ENCODE results near the gene FFAR2.

The FFAR2 gene

DNA sequence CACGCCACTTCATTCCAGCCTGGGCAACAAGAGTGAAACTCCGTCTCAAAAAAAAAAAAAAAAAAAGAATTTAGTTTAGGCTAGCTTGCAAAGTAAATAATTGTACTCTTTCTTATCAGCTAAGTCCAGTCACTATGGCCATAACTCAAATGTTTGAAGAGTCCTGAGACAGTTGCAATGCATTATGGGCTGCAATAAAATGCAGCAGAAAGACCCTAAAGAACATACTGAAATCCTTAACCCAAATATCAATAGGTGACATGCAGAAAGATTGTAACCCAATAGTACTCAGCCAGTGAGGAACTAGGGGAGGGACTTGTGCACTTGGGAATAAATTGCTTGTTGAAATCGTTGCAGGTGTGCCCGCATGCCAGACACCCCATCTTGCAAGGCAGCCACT lies 20.9 kb upstream of the FFAR2 start:
- no peak for DNase-seq

DNA sequence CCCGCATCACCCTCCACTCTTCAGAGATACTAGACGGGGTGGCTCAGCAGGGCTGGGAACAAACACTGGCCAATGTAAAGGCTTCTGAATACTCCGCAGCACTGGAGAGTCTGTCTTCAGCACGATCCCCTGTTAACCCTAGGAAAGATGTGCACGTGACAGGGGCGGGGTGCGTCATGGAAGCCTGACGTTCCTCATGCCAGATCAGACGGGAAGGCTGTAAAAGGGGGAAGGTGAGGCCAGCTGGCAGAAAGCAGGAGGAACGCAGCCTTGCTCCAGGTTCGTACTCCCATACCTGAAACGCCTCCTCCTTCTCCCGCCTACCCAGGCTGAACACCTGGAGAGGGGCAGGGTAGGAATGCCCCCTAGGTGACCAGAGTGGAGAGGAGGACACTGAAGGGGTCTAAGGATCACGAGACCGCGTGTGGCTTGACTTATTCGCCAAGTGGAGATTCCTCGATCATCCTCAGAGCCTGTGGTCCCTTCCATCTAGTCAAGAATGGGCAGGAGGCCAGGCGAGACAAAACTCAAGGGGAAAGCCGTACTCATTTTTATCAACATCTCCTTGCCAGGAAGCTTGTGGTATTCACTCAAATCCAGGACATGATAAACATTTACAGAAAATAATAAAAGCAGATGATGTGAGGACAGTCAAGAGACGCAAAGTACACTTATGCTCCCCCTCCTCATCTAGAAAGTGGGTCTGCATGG lies 18.2 kb upstream of the FFAR2 start:
- no peak for DNase-seq

DNA sequence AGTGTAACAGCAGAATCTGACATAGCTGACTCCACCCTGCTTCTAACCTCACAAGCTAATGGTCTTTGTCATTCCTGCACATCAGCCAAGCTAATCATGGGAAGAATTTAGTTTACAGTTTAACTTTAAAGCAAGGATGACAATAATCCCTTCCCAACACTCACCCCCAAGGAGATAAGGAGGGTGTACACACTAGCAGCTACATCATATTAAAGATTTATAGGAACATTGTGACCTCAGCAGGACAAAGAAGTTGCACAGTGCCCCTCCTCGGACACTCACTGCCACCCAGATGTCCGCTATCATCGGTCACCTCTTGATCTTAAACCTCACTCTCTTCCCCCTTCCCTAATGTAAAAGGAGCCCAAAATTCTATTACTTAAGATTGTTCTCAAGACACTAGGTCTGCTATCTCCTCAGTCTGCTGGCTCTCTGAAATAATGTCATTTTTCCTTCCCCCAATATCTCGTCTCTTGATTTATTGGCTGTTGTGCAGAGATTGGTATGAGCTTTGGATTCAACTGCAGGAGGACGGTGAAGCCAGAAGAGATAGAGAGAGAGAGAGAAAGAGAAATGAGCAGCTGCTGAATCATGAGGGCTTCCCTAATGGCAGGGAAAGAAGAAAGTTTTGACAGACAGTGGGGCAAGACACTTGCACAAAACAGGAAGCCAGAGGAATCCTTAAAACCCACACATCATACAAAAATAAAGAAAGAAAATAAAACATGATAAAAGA lies 17.5 kb upstream of the FFAR2 start:
- no peak for DNase-seq

DNA sequence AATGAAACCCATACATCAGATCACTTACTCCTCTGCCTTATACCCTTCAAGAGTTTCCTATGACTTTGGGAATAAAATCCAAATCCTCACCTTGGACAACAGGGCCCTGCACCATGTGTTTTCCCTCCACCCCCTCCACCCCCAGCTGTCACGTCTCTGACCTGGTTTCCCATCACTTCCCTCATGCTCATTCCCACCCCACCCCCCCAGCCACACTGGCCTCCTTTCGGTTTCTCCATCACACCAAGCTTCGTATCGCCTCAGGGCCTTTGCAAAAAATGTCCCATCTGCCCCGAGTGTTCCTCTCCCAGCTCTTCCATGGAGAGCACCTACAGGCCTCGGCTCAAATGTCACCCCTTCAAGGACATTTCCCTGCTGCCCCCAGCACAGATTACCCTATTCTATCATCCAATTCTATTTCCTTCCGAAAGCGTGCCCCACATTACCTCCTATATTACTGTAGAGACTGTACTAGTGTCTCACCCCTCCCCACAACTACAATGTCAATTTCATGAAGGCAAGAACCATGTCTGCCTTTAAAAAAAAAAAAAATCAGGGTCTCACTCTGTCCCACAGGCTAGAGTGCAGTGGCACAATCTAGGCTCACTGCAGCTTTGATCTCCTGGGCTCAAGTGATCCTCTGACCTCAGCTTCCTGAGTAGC lies 16.8 kb upstream of the FFAR2 start:
- no peak for DNase-seq

DNA sequence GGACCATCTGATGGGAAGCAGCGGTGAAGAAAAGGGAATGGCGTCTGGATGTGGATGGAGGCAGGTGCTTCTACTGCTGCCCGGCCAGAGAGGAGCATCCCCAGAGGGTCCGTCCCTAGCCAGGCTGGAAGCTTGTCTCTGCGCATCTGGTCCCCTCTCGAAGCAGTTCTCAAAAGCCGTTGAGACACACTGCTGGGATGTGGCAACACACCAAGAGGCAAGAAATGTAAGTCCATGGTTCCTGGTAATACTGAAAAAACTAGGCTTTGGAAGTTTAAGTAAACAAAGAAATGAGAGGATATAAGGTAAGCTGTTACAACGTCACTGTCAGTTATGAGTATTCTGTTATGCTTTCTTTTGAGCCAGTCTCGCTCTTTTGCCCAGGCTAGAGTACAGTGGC lies 15.1 kb upstream of the FFAR2 start:
- no peak for DNase-seq

DNA sequence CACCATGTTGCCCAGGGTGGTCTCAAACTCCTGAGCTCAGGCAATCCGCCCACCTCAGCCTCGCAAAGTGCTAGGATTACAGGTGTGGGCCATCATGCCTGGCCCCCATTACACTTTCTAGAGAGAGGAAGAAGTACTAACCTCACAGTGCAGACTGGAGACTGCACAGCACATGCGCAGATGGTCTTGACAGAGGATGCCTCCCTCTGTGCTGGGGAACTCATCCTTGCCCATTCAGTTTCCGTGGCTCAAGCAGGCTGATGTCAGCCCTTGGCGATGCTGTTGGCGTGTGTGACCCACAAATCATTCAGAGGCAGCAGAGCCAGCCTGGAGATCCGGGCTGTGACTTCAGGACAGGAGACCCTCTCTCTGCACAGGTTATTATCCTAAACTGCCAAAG lies 14.6 kb upstream of the FFAR2 start:
- DNase-seq = no peak

DNA sequence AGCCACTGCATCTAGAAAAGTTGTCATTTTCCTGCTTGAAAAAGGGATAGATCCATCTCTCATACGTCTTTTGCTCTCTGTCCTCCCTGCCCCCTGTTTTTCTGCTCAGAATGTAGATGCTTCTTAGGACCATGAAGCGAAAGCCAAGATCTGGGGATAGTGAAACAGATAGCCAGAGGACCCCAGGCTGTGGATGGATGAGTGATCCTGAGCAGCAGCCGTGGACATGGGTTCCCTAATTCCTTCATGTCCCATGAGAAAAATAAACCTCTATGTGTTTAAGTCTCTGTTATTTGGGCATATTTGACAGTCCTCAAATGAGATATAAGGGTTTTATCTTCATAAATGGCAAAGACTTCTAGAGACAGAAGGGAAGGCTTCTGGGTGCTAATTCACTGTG lies 12.2 kb upstream of the FFAR2 start:
- DNase-seq = no peak

DNA sequence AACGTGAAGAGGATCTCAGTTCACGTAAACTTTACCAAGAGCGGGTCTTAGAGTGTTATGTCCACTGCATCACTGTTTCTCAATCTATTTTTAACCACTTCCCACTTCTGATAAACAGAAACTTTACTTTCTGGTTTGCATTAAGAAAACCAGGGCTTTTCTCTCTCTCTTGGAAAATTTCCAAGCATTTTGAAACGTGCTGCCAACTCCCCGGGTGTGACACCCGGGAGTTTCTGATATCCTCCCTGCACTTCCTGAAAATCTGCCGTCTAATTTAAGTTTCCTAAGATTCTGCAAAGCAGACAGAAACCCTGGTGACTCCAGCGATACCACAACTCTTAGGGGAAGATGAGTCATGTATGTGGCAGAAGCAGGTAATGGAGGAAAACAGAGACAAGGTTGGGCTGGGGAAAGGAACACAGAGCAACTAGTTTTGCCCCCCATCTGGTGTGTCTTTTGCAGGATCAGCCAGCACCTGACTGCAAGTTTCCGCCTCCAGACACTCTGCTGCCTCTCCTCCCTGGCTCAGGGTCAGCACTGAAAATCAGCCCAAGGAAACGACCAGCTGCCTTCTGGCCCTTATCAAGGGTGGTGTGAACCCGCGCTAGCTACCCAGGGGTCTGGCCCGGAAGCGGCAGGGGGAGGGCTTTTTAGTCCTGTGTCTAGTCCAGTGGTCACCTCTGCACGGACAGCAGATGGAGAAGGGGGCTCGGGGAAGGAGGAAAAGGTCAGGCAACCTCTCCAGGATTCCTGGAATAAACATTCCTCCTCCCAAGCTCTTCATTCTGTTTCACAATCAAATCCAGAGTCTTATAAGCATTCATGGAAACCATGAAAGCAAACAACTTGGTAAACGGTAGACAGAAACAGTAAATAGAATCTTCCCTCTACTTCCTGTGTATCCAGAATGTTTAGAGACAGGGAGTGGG lies 11.3 kb upstream of the FFAR2 start:
- no peak for DNase-seq

DNA sequence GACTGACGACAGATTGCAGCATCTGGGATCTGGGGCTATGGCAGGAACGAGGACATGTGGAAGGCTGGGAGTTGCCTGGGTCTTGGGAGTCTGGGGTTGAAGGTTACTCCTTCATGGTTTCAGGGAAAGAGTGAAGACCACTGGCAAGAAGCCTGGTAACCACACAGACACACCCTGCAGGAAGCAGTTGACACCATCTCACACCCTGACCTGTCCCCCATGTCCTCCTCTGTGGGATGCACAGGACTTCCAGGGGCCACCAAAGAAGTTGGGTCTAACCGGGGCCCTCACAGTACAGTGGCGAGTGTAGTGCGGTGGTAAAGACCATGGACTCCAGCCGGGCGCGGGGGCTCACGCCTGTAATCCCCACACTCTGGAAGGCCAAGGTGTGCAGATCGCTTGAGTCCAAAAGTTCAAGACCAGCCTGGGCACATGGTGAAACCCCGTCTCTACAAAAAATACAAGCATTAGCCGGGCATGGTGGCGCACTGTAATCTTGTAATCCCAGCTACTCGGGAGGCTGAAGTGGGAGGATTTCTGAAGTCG lies 10.6 kb upstream of the FFAR2 start:
- no peak for DNase-seq

DNA sequence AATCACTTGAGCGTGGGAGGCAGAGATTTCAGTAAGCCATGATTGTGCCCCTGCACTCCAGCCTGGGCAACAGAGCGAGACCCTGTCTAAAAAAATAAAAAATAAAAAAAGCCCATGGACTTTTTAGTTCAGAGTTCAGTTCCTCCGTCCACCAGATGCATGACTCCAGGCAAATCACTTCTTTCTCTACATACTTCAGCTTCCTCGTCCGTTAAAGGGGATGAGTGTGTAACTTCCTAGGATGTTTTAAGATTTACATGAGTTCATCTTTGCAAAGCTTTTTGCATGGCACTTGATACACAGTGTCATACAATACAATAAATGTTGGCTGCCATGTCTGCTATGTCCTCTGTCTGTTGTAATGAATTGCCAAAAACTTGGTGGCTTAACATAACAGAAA lies 10.0 kb upstream of the FFAR2 start:
- no peak for DNase-seq

DNA sequence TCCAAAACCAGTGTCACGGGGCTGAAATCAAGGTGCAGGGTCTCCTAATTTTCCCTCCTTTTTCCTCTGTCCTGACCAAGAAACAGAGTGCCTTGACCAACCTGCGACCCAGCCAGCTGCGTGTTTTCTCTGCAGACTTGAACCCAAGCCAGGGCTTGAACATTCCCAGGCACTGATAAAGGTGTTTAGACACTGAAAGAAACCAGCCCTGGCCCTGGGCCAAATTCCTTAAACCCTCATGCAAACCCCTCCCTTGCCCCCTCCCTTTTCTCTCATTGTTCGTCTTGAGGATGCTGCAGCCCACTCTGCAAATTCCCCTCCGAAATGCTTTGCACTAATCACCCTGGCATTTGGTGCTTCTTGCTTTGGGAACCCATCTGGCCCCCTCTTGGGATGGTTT lies 9.5 kb upstream of the FFAR2 start:
- DNase-seq = no peak

DNA sequence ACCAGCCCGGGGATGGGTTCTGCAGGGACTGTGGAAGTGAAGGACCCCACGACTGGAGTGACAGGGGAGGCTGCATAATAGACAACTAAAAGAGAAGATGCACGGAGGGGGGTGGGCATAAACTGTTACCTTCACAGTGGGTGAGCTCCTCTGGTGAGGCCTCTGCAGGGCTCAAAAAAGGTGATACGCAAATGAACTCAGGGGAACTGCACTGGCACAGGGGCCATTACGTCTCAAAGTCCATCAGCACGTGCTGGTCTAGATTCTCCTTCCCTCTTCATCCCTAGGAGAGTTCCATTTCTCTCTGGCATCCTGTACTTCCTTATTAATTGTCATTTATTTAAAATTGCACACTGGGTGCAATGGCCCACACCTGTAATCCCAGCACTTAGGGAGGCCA lies 8.1 kb upstream of the FFAR2 start:
- no peak for DNase-seq

DNA sequence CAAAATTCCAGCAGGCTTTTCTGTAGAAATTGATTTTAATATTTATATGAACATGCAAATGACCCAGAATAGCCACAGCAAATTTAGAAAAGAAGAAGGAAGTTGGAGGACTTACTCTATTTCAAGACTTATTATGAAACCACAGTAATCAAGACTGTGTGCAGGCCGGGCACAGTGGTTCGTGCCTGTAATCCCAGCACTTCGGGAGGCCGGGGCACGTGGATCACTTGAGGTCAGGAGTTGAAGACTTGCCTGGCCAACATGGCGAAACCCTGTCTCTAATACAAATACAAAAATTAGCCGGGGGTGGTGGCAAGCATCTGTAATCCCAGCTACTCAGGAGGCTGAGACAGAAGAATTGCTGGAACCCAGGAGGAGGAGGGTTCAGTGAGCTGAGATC lies 6.0 kb upstream of the FFAR2 start:
- peak in 1 of 2 experiments; percentile 17 for DNase-seq

DNA sequence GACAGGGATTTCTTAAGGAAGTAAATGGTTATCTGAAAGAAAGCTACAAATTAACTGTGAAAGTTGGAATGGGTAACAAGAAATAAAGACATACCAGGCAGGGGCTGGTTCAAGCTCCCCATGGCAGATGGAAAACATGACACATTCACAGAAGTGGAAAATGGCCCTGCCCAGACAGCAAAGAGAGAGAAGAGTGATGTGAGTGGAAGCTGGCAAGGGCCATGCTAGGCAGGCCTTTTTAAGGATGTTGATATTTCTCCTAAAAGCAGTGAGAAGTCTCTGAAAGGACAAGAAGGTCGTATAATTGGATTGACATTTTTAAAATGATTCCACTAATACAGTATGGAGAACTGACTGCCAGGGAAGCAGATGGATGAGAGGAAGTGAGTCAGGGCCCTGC lies 3.3 kb upstream of the FFAR2 start:
- DNase-seq = no peak

DNA sequence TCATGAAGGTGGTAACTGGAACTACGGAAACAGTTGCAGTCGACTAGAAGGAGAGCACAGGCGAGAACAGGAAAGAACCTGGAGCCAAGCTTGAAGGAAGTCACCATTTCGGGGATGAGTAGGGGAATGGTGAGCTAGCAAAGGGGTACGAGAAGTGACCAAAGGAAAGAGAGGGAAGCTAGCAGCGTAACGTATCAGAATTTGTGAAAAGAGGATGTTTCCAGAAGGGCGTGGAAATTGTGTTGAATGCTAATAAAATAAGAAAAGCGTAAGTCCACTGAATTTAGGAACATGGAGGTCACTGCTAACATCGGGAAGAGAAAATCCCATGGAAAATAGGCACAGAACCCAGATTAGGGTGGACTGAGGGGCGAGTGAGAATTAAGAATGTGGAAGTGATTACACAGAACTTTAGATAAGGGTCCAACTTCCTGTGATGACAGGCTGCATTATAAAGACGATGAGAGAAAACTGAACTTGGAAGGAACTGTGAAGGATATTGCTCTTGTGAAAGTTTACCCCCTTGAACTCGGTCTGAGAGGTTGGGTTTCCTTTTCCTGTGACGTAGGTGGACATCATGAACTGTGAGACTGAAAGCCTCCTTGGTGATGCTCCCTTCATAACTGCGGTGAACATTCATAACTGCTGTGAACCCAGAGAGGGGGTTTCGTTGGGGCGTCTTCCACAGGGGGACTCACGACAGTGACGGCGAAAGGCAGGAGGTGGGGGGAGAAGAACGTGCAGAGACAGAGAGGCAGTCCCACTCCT lies 2.0 kb upstream of the FFAR2 start:
- no peak for DNase-seq

DNA sequence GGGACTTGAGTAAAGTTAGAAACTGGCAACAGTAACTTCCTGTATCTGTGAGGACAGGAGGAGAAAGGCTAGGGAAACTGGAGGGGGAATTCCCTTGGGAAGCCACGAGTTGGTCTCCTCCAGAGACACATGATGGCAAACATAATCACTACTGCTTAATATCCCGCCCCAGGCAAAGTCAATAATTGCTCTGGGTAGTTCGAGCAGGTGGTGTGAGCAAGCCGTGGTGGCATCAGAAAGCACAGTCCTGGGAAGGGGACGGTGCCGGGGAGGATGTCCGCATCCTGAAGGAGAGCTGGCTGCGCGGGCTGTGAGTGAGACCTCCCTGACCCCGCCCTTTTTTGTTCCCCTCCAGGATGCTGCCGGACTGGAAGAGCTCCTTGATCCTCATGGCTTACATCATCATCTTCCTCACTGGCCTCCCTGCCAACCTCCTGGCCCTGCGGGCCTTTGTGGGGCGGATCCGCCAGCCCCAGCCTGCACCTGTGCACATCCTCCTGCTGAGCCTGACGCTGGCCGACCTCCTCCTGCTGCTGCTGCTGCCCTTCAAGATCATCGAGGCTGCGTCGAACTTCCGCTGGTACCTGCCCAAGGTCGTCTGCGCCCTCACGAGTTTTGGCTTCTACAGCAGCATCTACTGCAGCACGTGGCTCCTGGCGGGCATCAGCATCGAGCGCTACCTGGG lies 1.4 kb downstream of the FFAR2 start:
- DNase-seq = peak; percentile 78 to 89

DNA sequence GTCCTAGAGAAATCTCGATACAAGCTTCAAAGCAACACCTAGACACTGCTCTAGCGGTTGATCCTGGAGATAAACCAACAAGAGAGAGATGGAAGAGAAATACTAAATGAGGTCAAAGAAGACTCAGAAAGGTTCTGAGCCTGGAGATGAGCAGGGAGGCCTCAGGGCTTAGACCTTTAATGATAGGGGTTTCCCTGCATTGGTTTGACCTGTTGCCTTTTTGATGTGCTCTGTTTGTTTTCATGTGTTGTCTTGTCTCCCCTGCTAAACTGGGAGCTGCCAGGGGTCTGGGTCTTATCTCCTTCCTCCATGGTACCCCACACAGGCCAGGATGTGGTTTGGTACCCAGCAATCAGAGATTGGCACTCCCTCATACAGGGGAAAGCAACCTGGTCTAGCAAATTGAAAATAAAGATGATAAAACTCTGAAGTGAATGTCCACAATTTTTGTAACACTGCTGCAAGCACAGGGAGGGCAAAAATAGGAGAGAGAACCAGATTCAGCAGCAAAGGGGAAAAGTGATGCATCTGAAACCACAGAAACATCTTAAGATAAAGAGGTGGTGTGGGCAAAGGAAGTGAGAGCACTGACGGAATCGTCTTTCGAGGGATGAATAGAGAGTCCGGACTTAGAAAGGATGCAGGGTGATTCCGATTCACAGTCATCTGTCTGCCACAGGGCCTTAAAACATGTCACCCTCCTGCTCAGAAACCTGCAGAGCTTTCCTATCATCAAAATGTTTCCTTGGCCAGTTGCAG lies 3.5 kb downstream of the FFAR2 start:
- no peak for DNase-seq

DNA sequence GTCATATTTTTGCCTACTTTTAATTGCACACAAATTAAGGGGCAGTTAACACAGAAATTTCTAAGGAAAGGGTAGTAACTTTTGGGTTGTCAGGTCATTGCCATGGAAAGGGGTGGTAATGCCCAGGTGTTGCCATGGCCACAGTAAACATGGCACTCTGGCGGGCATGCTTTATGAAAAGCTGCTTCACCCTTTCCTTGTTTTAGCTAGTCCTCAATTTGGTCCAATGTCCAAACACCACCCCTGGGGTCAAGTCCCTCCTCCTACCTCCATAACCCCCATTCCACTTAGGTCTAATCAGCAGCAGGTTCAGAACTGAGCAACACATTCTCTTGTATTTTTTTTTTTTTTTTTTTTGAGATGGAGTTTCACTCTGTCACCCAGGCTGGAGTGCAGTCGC lies 6.6 kb downstream of the FFAR2 start:
- DNase-seq = no peak

DNA sequence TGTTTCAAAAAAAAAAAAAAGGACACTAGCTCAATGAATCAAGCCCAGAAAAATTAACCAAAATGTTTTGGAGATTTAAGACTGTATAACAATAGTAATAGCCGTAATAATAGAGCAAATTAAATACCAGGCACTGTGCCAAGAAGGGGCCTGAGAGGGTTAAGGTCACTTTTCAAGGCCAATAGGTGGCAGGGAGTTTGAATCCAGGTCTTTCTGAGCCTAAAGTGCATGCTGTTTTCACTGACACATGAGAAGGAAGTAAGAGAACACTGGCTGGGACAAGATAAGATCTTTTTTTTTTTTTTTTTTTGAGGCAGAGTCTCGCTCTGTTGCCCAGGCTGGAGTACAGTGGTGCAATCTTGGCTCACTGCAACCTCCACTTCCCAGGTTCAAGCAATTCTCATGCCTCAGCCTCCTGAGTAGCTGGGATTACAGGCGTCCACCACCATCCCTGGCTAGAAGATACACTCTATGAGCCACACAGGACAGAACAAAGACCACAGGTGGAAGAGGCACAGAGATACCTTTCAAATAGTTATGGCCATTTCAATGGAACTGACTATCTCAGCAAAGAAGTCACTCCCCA lies 7.7 kb downstream of the FFAR2 start:
- DNase-seq = no peak

DNA sequence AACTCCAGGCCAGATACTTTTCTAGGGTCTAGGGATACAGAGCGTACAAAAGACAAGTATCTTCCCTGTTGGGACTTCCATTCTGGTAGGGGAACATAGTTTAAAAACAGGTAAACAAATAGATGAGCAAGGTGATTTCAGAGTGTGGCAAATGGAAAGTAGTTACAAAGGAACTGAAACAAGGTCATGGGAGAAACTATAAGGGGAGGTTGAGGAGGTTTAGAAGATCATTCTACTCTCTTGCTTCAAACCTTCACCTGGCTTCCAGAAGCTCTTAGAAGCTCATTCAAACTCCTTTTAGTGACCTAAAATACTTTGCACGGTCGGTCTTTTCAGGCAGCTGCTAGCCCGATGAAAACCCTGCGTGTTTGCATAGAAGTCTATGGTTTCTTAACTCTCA lies 9.1 kb downstream of the FFAR2 start:
- no peak for DNase-seq

All from NCI-H526 (cell line).